MM.1S (cell line): ENCODE data around the gene CACNG6.

Experiments used
- DNase-seq: peaks from one replicate; pipeline ENCODE4 v3.0.0-alpha.2; 2015
- H2AFZ ChIP-seq: fragments of 300-600 bp; sonication (generic); 2 replicates; pipeline ENCODE4 v1.6.0; 2016; ENCODE audit warnings: antibody characterized with exemption, low read length
- H3F3A ChIP-seq: fragments of 300-600 bp; sonication (generic); 2 replicates; pipeline ENCODE4 v1.6.1; 2016; ENCODE audit warnings: mild to moderate bottlenecking, antibody characterized with exemption, low read length, moderate library complexity, mixed read lengths; ENCODE audit not compliant: insufficient read depth
- H3K27ac ChIP-seq: fragments of 300-600 bp; sonication (generic); 2 replicates; pipeline ENCODE4 v1.5.1; 2016; ENCODE audit warnings: mild to moderate bottlenecking, low read length
- H3K27me3 ChIP-seq: fragments of 300-600 bp; sonication (generic); replicated peaks from 2 replicates; pipeline ENCODE4 v1.6.0; 2016; ENCODE audit warnings: low read length; ENCODE audit not compliant: insufficient read depth
- H3K36me3 ChIP-seq: fragments of 300-600 bp; sonication (generic); replicated peaks from 2 replicates; pipeline ENCODE4 v1.6.1; 2016; ENCODE audit warnings: mild to moderate bottlenecking, low read length, mixed read lengths; ENCODE audit not compliant: insufficient read depth
- H3K4me1 ChIP-seq: fragments of 300-600 bp; sonication (generic); 2 replicates; pipeline ENCODE4 v1.6.1; 2016; ENCODE audit warnings: low read length, mixed read lengths
- H3K4me2 ChIP-seq: fragments of 300-600 bp; sonication (generic); 2 replicates; pipeline ENCODE4 v1.6.0; 2016; ENCODE audit warnings: low read depth, low read length
- H3K4me3 ChIP-seq: fragments of 300-600 bp; sonication (generic); 2 replicates; pipeline ENCODE4 v1.5.1; 2016; ENCODE audit warnings: low read length, mixed read lengths
- H3K79me2 ChIP-seq: fragments of 300-600 bp; sonication (generic); 2 replicates; pipeline ENCODE4 v1.6.1; 2016; ENCODE audit warnings: mixed run types, low read length, mixed read lengths
- H3K9ac ChIP-seq: fragments of 300-600 bp; sonication (generic); 2 replicates; pipeline ENCODE4 v1.6.1; 2016; ENCODE audit warnings: low read length, mixed read lengths
- H3K9me2 ChIP-seq: fragments of 300-600 bp; sonication (generic); replicated peaks from 2 replicates; pipeline ENCODE4 v1.6.1; 2016; ENCODE audit warnings: mild to moderate bottlenecking, low read length, mixed read lengths; ENCODE audit not compliant: insufficient read depth
- H3K9me3 ChIP-seq: fragments of 300-600 bp; sonication (generic); replicated peaks from 2 replicates; pipeline ENCODE4 v1.6.1; 2016; ENCODE audit warnings: mild to moderate bottlenecking, low read length, mixed read lengths; ENCODE audit not compliant: insufficient read depth
- H4K20me1 ChIP-seq: fragments of 300-600 bp; sonication (generic); 2 replicates; pipeline ENCODE4 v1.6.1; 2016; ENCODE audit warnings: mild to moderate bottlenecking, low read length, moderate library complexity, mixed read lengths; ENCODE audit not compliant: insufficient read depth
- EZH2 ChIP-seq: fragments of 300-600 bp; sonication (generic); optimal IDR thresholded peaks from 2 replicates; pipeline ENCODE3; 2017; ENCODE audit warnings: low read depth, mild to moderate bottlenecking, antibody characterized with exemption, low read length, mixed read lengths
- EZH2phosphoT487 ChIP-seq: fragments of 300-600 bp; sonication (generic); IDR thresholded peaks from 2 replicates; pipeline ENCODE4 v1.6.1; 2018; ENCODE audit warnings: antibody characterized with exemption, low read length
- TF ChIP-seq, protein P1 (sequence below): fragments of 300-600 bp; sonication (generic); IDR thresholded peaks from 2 replicates; pipeline ENCODE4 v1.5.1; 2016; ENCODE audit warnings: antibody characterized with exemption, low read length, mixed read lengths

Gene CACNG6

DNA sequence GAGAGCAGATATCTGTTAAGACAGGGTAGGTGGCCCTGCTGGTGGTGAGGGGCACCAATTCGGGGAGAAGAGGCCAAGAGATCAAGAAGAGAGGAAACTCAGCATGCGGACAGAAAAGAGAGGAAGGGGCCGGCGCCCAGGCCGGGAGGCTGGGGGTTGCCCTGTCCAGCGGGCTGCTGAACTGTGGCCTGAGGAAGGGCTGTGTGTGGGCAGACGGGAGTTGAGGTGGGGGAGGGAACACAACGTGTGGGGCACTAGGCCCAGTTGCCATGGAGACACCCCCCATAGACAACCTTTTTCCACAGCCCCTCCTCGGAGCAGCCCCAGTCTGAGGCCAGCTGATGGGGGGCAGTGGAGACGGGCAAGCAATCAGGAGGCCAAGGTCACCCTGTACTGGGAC lies 31.2 kb upstream of the CACNG6 start:
- Histone ChIP-seq H3K27me3 (peaks cover 34% of the 10 kb centered on the region), H3K4me3 (no peak overlapping the region), H3K4me2 (no peak overlapping the region), H3K9me3 (no peaks in the 10 kb centered on the region), H3K9ac (no peak overlapping the region), H3K36me3 (no peaks in the 10 kb centered on the region), H2AFZ (no peak overlapping the region), H3K9me2 (no peaks in the 10 kb centered on the region), H3K27ac (no peak overlapping the region), H3K4me1 (no peaks in the 10 kb centered on the region), H3F3A (no peaks in the 10 kb centered on the region), H4K20me1 (no peaks in the 10 kb centered on the region), H3K79me2 (no peaks in the 10 kb centered on the region)
- no peak for DNase-seq
- TF ChIP-seq EZH2: no peak
- TF ChIP-seq EZH2phosphoT487: no peak
- TF ChIP-seq, protein P1, sequence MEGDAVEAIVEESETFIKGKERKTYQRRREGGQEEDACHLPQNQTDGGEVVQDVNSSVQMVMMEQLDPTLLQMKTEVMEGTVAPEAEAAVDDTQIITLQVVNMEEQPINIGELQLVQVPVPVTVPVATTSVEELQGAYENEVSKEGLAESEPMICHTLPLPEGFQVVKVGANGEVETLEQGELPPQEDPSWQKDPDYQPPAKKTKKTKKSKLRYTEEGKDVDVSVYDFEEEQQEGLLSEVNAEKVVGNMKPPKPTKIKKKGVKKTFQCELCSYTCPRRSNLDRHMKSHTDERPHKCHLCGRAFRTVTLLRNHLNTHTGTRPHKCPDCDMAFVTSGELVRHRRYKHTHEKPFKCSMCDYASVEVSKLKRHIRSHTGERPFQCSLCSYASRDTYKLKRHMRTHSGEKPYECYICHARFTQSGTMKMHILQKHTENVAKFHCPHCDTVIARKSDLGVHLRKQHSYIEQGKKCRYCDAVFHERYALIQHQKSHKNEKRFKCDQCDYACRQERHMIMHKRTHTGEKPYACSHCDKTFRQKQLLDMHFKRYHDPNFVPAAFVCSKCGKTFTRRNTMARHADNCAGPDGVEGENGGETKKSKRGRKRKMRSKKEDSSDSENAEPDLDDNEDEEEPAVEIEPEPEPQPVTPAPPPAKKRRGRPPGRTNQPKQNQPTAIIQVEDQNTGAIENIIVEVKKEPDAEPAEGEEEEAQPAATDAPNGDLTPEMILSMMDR: no peak

DNA sequence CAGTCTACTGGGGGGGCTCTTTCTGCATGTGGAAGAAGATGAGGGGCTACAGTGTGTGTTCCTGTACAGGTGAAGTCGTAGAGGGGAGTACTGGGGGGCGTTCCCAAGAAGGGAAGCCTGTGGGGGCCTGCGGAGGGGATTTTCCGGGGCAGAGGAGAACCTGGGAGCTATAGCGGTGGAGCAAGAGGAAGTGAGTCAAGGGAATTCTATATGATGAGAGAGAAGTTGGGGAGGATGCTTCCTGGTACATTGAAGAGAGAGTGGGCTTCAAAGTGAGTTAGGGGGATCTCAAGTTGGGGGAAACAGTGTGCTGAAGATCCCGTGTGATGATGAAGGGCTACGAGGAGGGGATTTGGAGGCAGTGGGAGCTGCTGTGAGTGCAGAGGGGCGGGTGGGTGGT lies 30.6 kb upstream of the CACNG6 start:
- Histone ChIP-seq H3K4me2 (no peak overlapping the region), H3F3A (no peaks in the 10 kb centered on the region), H3K27me3 (peaks cover 34% of the 10 kb centered on the region), H2AFZ (no peak overlapping the region), H3K4me3 (no peak overlapping the region), H3K27ac (no peak overlapping the region), H3K9me3 (no peaks in the 10 kb centered on the region), H3K9ac (no peak overlapping the region), H3K4me1 (no peaks in the 10 kb centered on the region), H4K20me1 (no peaks in the 10 kb centered on the region), H3K79me2 (no peaks in the 10 kb centered on the region), H3K36me3 (no peaks in the 10 kb centered on the region), H3K9me2 (no peaks in the 10 kb centered on the region)
- TF ChIP-seq, protein P1: no peak
- TF ChIP-seq EZH2 (no peak), EZH2phosphoT487 (no peak)
- DNase-seq: no peak

DNA sequence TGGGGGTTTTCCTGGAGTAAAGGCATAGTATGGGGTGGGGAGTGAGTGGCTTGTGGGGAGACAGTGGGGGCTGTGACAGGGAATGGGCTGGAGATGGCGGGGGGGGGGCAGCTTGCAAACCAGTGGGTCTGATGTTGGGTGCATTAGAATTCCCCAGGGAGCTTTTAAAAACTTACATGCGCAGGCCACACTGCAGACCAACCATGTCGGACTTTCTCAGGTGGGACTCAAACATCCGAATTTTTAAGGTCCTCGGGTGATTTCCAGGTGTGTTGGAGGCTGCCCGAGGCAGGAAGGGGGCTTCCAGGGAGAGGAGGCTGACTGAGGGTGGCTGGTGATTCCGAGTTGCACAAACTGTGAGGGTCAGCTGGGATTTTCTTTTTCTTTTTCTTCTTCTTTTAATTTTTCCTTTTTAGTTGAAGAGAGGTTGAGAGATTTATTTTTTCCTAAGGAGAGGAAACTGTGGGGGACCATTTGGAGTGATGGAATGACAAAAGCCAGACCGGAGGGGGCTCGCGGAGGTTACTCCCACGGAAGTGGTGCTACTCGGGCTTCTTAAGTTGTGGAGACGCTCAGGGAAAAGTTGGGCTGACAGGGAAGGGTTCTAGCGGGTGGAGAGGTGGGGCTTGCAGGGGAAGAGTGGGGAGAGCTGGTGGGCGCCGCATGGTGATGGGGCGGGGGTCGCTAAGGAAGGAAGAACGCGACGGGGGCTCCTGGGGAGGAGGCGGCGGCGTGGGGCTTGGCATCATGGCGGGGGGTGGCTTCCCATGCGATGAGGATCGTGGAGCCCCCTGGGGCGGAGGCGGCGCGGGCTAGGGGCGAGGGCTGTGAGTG lies 29.7 kb upstream of the CACNG6 start:
- no peak for DNase-seq
- Histone ChIP-seq H3K36me3 (no peaks in the 10 kb centered on the region), H3K9me3 (no peaks in the 10 kb centered on the region), H4K20me1 (no peaks in the 10 kb centered on the region), H3K9ac (no peak overlapping the region), H2AFZ (no peak overlapping the region), H3K79me2 (no peaks in the 10 kb centered on the region), H3K27me3 (peaks cover 39% of the 10 kb centered on the region), H3K4me3 (no peak overlapping the region), H3K9me2 (no peaks in the 10 kb centered on the region), H3F3A (no peaks in the 10 kb centered on the region), H3K27ac (no peak overlapping the region), H3K4me1 (no peaks in the 10 kb centered on the region), H3K4me2 (no peak overlapping the region)
- TF ChIP-seq EZH2phosphoT487: no peak

DNA sequence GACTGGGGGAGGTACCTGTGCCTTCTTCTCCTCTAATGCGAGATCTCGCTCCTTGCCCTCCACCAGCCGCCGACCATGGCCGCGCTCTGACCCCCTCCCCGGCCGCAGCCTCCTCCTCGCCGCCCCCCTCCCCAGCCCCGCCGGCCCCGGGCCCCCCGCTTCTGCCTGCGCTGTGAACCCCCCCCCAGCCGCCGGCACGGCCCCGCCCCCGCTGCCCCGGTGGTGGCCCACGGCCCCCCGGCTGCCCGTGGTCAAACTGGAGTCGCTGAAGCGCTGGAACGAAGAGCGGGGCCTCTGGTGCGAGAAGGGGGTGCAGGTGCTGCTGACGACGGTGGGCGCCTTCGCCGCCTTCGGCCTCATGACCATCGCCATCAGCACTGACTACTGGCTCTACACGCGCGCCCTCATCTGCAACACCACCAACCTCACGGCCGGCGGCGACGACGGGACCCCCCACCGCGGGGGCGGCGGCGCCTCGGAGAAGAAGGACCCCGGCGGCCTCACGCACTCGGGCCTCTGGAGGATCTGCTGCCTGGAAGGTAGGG lies 28.5 kb upstream of the CACNG6 start, which contains the start of gene CACNG8:
Gene CACNG8, plus strand, starts transcription at position 51 of the 545 bp plus-strand sequence.
- Histone ChIP-seq H3F3A (no peaks in the 10 kb centered on the region), H2AFZ (no peak within 1 kb of the TSS), H3K4me1 (no peaks in the 10 kb centered on the region), H3K27ac (no peak within 1 kb of the TSS), H3K9ac (no peak within 1 kb of the TSS), H3K4me2 (no peak within 1 kb of the TSS), H3K4me3 (no peak within 1 kb of the TSS), H3K9me3 (no peaks in the 10 kb centered on the region), H4K20me1 (no peaks in the 10 kb centered on the region), H3K36me3 (no peaks in the 10 kb centered on the region), H3K9me2 (no peaks in the 10 kb centered on the region), H3K27me3 (peaks cover 39% of the 10 kb centered on the region), H3K79me2 (no peaks in the 10 kb centered on the region)
- TF ChIP-seq, protein P1: no peak
- no peak for TF ChIP-seq EZH2phosphoT487
- no peak for TF ChIP-seq EZH2
- DNase-seq: no peak
